HepG2 (cell line): ENCODE data around the gene PROC. TPM values are rescaled to one million over a fixed set of nuclear protein-coding genes. Genes with fewer than 3 reads are reported as not detected.
A peak's percentile ranks its signal among the peaks of the same experiment; 100 is the strongest.

Experiments used
- CEBPB ChIP-seq: IDR thresholded peaks from 2 replicates; pipeline ENCODE4 v1.6.1; 2011; ENCODE audit warnings: low read depth, low read length, improper control_type of control experiment, borderline replicate concordance
- GFI1 ChIP-seq: sonication (generic); formaldehyde crosslinking; IDR thresholded peaks from 2 replicates; pipeline ENCODE4 v1.5.0; 2020; ENCODE audit warnings: missing genetic modification reagents, mild to moderate bottlenecking, borderline replicate concordance
- HNRNPL ChIP-seq: fragments of 200-400 bp; formaldehyde crosslinking; IDR thresholded peaks from 2 replicates; pipeline ENCODE4 v1.6.1; 2017; ENCODE audit warnings: mild to moderate bottlenecking, low read depth, low read length
- HOXA7 ChIP-seq: sonication (generic); formaldehyde crosslinking; IDR thresholded peaks from 2 replicates; pipeline ENCODE4 v1.8.1; 2022; ENCODE audit warnings: mild to moderate bottlenecking, missing genetic modification reagents, moderate library complexity
- NRL ChIP-seq: sonication (generic); formaldehyde crosslinking; IDR thresholded peaks from 2 replicates; pipeline ENCODE4 v1.5.0; 2020; ENCODE audit warnings: missing genetic modification reagents, mild to moderate bottlenecking, moderate library complexity, borderline replicate concordance
- SKI ChIP-seq: fragments of 450-650 bp; IDR thresholded peaks from one replicate; pipeline ENCODE4 v1.6.1; 2018; ENCODE audit warnings: mild to moderate bottlenecking; ENCODE audit not compliant: partially characterized antibody
- SNRNP70 ChIP-seq: fragments of 200-400 bp; formaldehyde crosslinking; IDR thresholded peaks from 2 replicates; pipeline ENCODE4 v1.6.1; 2017; ENCODE audit warnings: mild to moderate bottlenecking, low read depth, low read length, moderate library complexity
- TRIM24 ChIP-seq: sonication (generic); formaldehyde crosslinking; IDR thresholded peaks from 2 replicates; pipeline ENCODE4 v1.8.0; 2022; ENCODE audit warnings: mild to moderate bottlenecking, missing genetic modification reagents
- TSC22D2 ChIP-seq: sonication (generic); formaldehyde crosslinking; IDR thresholded peaks from 2 replicates; pipeline ENCODE4 v1.5.1; 2020; ENCODE audit warnings: missing genetic modification reagents, mild to moderate bottlenecking, borderline replicate concordance
- ZNF232 ChIP-seq: sonication (generic); formaldehyde crosslinking; IDR thresholded peaks from 2 replicates; pipeline ENCODE4 v1.4.0; 2020; ENCODE audit warnings: missing genetic modification reagents, borderline replicate concordance
- ZNF3 ChIP-seq: IDR thresholded peaks from 2 replicates; pipeline ENCODE4 v1.7.0; 2017; ENCODE audit warnings: inconsistent platforms
- ZNF337 ChIP-seq: sonication (generic); formaldehyde crosslinking; IDR thresholded peaks from 2 replicates; pipeline ENCODE4 v1.5.1; 2020; ENCODE audit warnings: missing genetic modification reagents, low read depth, mild to moderate bottlenecking, borderline replicate concordance
- ZNF547 ChIP-seq: sonication (generic); formaldehyde crosslinking; IDR thresholded peaks from 2 replicates; pipeline ENCODE4 v1.5.1; 2020; ENCODE audit warnings: mild to moderate bottlenecking, missing genetic modification reagents
- ZNF678 ChIP-seq: sonication (generic); formaldehyde crosslinking; IDR thresholded peaks from 2 replicates; pipeline ENCODE4 v1.4.0; 2020; ENCODE audit warnings: mild to moderate bottlenecking, missing genetic modification reagents
- ZNF879 ChIP-seq: sonication (generic); formaldehyde crosslinking; IDR thresholded peaks from 2 replicates; pipeline ENCODE4 v1.8.1; 2023; ENCODE audit warnings: missing genetic modification reagents
- polyA plus RNA-seq, 8 experiments: library from polyadenylated mRNA; depleted of rRNA in 3 of 8; stranded (reverse) in 7 of 8; unstranded in 1 of 8; fragments of >200 nt; fragmentation: Illumina TruSeq in 4 of 8; extraction: Trizol in 4 of 8; gene quantifications; 2 replicates each; pipeline versions ENCODE4 v1.2.1 to v1.2.3, GENCODE V29; 2011 to 2016; ENCODE audit warnings: low read depth in 4 of 8, missing spikeins in 1 of 8, mixed read lengths in 1 of 8; ENCODE audit not compliant: insufficient read depth in 1 of 8
- total RNA-seq, 5 experiments: library from RNA; depleted of rRNA; stranded (reverse); fragments of >200 nt; fragmentation: Illumina TruSeq; extraction: Trizol; gene quantifications; 2 replicates each; pipeline ENCODE4 v1.2.3, GENCODE V29; 2016; ENCODE audit warnings: low read depth in 1 of 5
- TF ChIP-seq, protein P1 (sequence below): sonication (generic); formaldehyde crosslinking; IDR thresholded peaks from 2 replicates; pipeline ENCODE4 v1.4.0; 2020; ENCODE audit warnings: missing genetic modification reagents
- TF ChIP-seq, protein P2 (sequence below): sonication (generic); formaldehyde crosslinking; IDR thresholded peaks from 2 replicates; pipeline ENCODE4 v1.5.0; 2020; ENCODE audit warnings: mild to moderate bottlenecking, missing genetic modification reagents, borderline replicate concordance
- TF ChIP-seq, protein P3 (sequence below): sonication (generic); IDR thresholded peaks from 2 replicates; pipeline ENCODE4 v1.6.1; 2016; ENCODE audit warnings: low read depth, borderline replicate concordance
- TF ChIP-seq, protein P4 (sequence below): sonication (generic); formaldehyde crosslinking; IDR thresholded peaks from 2 replicates; pipeline ENCODE4 v1.5.0; 2020; ENCODE audit warnings: mild to moderate bottlenecking, missing genetic modification reagents

Gene PROC
- total and polyA plus RNA-seq, 2 of the 13 experiments (the other 11 are each of a cell fraction or from before 2014, with no cell fraction given), result 134 to 185 TPM

DNA sequence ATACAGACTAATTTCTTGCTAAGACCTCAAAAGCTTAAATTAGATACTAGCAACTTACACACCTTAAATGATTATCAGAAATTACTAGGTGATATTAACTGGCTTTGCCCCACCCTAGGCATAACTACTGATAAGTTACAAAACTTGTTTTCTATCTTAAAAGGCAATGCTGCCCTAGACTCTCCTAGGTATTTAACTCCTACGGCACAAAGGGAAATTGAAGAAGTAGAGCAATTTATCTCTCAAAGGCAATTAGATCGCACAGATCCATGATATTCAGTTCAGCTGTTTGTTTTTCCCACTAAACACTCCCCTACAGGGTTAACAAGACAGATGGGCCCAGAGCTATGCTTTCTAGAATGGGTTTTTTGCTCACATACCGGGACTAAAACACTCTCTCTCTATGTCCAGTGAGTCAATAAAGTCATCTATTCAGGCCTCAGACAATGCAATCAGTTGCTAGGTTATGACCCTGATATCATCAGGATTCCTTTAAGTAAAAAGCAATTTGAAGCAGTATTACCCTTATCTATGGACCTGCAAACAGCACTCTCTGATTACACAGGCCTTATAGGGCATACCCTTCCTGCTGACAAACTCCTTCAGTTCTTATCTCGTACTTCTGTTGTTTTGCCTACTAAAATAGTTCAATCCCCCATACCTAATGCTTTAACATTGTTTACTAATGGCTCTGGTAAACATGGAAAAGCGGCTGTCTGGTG, 44.7 kb upstream of the PROC start (continued):
- TF ChIP-seq TRIM24 (CRISPR knock-in tag), result no peak
- TF ChIP-seq CEBPB, result no peak
- TF ChIP-seq ZNF232 (CRISPR knock-in tag), result no peak
- no peak for TF ChIP-seq ZNF337 (CRISPR knock-in tag)
- TF ChIP-seq, protein P1, sequence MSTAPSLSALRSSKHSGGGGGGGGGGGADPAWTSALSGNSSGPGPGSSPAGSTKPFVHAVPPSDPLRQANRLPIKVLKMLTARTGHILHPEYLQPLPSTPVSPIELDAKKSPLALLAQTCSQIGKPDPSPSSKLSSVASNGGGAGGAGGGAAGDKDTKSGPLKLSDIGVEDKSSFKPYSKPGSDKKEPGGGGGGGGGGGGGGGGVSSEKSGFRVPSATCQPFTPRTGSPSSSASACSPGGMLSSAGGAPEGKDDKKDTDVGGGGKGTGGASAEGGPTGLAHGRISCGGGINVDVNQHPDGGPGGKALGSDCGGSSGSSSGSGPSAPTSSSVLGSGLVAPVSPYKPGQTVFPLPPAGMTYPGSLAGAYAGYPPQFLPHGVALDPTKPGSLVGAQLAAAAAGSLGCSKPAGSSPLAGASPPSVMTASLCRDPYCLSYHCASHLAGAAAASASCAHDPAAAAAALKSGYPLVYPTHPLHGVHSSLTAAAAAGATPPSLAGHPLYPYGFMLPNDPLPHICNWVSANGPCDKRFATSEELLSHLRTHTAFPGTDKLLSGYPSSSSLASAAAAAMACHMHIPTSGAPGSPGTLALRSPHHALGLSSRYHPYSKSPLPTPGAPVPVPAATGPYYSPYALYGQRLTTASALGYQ, result no peak
- TF ChIP-seq ZNF678 (CRISPR knock-in tag), result no peak
- TF ChIP-seq, protein P2, sequence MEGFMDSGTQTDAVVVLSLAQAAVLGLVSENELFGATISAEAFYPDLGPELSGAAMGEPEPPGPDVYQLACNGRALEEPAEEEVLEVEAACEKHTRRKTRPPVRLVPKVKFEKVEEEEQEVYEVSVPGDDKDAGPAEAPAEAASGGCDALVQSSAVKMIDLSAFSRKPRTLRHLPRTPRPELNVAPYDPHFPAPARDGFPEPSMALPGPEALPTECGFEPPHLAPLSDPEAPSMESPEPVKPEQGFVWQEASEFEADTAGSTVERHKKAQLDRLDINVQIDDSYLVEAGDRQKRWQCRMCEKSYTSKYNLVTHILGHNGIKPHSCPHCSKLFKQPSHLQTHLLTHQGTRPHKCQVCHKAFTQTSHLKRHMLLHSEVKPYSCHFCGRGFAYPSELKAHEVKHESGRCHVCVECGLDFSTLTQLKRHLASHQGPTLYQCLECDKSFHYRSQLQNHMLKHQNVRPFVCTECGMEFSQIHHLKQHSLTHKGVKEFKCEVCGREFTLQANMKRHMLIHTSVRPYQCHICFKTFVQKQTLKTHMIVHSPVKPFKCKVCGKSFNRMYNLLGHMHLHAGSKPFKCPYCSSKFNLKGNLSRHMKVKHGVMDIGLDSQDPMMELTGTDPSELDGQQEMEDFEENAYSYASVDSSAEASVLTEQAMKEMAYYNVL (CRISPR knock-in tag), result no peak
- TF ChIP-seq, protein P3, sequence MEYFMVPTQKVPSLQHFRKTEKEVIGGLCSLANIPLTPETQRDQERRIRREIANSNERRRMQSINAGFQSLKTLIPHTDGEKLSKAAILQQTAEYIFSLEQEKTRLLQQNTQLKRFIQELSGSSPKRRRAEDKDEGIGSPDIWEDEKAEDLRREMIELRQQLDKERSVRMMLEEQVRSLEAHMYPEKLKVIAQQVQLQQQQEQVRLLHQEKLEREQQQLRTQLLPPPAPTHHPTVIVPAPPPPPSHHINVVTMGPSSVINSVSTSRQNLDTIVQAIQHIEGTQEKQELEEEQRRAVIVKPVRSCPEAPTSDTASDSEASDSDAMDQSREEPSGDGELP, result no peak
- no peak for TF ChIP-seq ZNF879
- TF ChIP-seq HNRNPL, result no peak
- TF ChIP-seq ZNF547 (CRISPR knock-in tag), result no peak
- TF ChIP-seq, protein P4, sequence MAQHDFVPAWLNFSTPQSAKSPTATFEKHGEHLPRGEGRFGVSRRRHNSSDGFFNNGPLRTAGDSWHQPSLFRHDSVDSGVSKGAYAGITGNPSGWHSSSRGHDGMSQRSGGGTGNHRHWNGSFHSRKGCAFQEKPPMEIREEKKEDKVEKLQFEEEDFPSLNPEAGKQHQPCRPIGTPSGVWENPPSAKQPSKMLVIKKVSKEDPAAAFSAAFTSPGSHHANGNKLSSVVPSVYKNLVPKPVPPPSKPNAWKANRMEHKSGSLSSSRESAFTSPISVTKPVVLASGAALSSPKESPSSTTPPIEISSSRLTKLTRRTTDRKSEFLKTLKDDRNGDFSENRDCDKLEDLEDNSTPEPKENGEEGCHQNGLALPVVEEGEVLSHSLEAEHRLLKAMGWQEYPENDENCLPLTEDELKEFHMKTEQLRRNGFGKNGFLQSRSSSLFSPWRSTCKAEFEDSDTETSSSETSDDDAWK (CRISPR knock-in tag), result no peak
- no peak for TF ChIP-seq ZNF3 (CRISPR knock-in tag)
- no peak for TF ChIP-seq SKI
- TF ChIP-seq SNRNP70, result no peak
- TF ChIP-seq GFI1, result peak; percentile 54; the same call in 1 of the 2 replicates
- no peak for TF ChIP-seq NRL (CRISPR knock-in tag)
- no peak for TF ChIP-seq TSC22D2 (CRISPR knock-in tag)
- TF ChIP-seq HOXA7, result no peak
